ELF-1 (cell line): ENCODE data around the gene MEGF11.

ENCODE experiments used
- DNase-seq: peaks from one replicate; pipeline ENCODE4 v3.0.0-alpha.2; 2016; ENCODE audit warnings: low read depth, low spot score

Gene MEGF11

GRCh38 chr15:66066005-66066404 lies 187.5 kb downstream of the MEGF11 start:
- DNase-seq = no peak

- DNase-seq = no peak
Measured at GRCh38 chr15:66065325-66065724, 188.2 kb downstream of the MEGF11 start.

- no peak for DNase-seq
Measured at GRCh38 chr15:66063147-66063546, 190.4 kb downstream of the MEGF11 start.

DNA sequence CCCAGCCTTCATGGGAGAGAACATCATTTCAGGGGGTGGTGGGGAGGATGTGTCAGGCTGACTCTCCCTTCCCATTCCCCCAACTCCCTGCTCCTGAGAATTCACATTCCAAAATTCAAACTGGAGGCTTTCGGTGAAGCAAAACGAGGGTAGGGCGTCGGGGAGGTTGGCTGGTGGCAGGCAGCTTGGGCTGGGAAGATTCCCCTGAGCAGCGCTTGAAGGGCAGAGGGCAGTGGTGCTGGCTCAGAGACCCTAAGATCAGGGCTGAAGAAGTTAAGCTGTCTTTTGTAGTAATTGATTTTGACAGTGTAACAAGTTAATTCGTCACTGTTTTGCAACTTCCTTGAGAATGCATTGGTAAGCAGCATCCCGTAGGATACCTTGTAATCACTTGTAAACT lies 196.5 kb downstream of the MEGF11 start:
- DNase-seq = no peak

GRCh38 chr15:66053991-66054390 lies 199.6 kb downstream of the MEGF11 start:
- no peak for DNase-seq

GRCh38 chr15:66051833-66052232 lies 201.7 kb downstream of the MEGF11 start:
- DNase-seq = no peak

GRCh38 chr15:66050264-66050663 lies 203.3 kb downstream of the MEGF11 start:
- DNase-seq = no peak

GRCh38 chr15:66049353-66049752 lies 204.2 kb downstream of the MEGF11 start:
- no peak for DNase-seq

DNA sequence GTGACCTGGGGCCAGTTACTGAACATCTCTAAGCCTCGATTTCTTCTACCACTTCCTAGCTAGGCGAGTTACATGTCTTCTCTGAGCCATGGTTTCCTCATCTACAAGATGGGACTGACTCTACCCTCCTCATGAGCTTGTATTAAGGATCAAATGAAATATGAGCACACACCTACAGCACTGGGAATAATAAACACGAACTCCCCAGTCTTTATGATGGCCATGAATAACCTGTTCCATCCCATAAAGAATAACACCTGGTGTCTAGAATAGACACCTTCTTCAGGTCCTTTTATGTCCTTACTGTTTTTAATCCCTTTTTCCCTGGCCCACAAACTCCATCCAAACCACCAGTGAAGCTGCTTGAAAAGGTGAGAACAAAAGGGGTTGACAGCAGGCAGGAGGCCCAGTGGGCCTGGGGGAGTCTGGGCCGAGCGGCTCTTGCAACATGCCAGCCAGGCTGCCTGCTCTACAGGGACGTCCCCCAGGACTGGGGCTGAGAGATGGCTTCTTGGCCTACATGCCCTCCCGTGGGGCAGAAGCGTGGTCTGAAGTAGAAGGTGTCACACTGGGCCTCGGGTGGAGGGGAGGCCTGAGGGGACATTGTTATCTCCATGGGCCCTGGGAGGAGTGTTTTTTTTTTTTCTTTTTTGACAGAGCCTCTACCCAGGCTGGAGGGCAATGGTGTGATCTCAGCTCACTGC lies 206.1 kb downstream of the MEGF11 start:
- DNase-seq = no peak

DNA sequence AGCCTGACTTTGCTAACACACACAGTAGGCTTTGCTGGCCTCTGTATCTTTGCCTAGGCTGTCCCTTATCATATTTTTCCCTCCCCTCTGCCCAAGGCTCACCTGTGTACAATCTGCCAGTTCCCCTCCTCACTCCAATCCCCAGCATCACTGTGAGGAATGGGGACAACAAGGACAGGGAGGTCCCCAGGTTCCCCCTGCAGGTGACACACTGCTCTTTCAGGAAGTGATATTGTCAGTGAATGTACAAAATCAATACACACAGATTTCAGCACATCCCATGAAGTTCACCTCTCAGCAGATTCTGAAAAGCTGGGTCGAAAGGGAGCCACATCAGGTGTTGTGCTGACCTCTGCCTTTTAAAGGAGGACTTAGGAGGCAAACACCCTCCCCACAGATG lies 206.8 kb downstream of the MEGF11 start:
- DNase-seq = no peak

GRCh38 chr15:66046326-66046725 lies 207.2 kb downstream of the MEGF11 start:
- DNase-seq = no peak

DNA sequence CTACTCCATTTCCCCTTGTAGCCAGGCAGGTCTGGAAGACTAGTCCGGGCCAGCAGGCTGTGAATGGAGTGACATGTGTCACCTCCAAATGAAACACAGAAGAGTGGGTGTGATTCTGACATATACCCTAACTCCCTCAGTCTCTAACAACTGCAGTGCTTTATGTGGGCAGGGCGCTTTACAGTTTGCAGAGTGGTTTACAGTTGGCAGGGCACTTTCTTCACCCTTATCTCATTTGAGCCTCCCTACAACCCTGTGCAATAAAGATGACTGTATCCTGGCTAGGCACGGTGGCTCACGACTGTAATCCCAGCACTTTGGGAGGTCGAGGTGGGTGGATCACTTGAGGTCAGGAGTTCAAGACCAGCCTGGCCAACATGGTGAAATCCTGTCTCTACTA lies 208.0 kb downstream of the MEGF11 start:
- DNase-seq = no peak

DNA sequence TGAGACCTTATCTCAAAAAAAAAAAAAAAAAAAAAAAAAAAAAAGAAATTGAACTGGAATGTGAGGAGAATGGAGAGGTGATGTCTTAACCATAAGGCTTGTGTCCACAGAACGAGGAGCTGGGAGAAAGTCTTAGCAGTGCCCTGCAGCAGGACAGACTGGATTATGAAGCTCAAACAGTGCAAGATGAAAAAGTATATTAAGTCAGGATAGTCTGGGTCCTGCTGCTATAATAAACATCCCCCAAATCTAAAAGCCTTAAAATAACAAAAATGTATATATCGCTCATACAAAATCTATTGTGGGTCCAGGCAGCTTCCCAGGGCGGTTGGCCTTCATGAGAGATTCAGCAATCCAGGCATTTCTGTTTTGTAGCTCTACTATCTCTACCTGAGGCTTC lies 208.7 kb downstream of the MEGF11 start:
- DNase-seq = no peak

DNA sequence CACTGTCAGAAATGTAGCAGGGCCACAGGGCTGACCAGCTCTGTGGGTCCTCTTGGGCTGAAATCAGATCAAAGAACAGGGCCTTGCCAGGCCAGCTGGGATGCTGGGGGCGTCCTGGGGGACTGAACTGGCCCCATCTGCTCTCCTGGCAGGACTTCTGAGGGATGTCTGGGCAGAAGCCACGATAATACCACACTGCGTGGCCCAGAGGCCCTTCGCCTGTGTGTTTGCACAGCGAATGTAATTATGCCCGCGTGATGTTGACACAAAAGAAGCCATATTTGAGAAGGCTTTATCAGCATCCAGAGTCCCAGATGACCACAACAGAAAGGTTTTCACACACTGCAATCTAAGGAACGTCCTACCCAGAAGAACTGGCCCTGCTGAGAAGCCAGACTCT lies 210.3 kb downstream of the MEGF11 start:
- no peak for DNase-seq

- peak; percentile 94 for DNase-seq
Measured at GRCh38 chr15:66042624-66043023, 210.9 kb downstream of the MEGF11 start.

DNA sequence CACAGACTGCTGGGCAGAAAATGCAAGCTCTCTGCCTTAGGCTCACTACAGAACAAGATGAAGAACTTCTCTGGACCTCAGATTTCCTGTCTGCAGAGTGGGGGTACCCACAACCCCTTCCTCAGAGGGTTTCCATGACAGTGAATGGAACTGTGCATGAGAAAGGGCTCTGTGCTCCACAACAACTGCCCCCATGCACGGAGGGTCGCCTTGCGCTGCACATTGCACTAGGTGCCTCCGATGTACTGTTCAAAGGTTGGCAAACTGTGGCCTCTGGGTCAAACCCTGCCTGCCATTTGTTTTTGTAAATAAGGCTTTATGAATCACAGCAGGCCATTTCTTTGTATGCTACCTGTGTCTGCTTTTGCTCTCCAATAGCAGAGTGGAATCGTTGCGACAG lies 212.3 kb downstream of the MEGF11 start:
- DNase-seq = no peak

- DNase-seq = no peak
Measured at GRCh38 chr15:66040211-66040892, 213.2 kb downstream of the MEGF11 start.

- peak; percentile 80 for DNase-seq
Measured at GRCh38 chr15:66039117-66039871, 214.3 kb downstream of the MEGF11 start.

DNA sequence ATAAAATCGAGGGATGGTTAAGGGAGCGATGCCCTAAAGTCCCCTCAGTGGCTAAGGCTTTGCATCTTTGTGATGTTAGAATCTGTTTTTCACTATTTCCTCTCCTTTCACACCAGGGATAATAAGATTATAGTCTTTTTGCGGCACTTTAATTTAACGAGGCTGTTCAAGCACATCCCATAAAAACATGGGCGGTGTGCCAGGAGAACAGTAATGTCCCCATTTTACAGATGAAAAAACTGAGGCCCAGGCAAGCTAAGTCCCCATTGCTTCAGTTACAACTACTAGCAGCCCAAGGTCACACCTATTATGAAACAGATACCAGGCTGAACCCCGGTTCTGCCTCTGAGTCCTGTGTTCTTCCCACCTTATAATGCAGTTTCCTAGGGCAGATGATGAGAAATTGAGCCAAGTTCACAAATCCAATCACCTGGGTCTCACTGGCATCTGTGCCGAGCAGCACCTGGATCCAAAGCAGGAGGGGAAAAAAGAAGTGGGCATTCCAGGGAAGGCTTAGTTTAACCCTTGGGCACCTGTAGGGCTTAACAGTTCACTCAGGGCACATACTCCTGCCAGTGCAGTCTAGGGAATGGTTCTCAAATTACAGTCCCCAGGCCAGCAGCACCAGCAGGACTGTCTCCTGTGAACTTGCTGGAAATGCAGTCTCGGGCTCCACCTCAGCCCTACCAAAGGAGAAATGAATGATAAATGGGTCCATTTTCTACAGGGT lies 215.0 kb downstream of the MEGF11 start:
- DNase-seq = peak; percentile 80

DNA sequence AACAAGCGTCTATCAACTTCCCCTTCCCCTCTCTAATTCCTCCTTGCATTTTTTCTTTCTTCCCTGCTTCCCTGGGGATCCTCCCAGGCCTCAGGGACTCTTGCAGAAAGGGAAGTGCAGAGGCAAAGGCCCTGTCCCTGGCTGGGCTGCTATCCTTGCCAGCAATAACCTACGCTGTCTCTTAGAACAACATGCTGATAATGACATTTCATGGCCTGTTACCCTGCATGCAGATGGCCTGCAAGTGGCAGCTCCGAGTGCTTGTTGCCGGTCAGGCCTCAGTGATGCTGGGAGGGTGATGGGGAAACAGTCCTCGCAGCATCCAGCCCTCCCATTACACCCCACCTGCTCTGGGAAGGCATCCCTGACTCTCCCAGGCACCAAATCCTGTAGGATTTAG lies 216.7 kb downstream of the MEGF11 start:
- no peak for DNase-seq

- no peak for DNase-seq
Measured at GRCh38 chr15:66035901-66036300, 217.6 kb downstream of the MEGF11 start.

- no peak for DNase-seq
Measured at GRCh38 chr15:66033143-66033542, 220.4 kb downstream of the MEGF11 start.
